Upper lobe of left lung (tissue), 6 donors: ENCODE data around the gene ZNF143. TPM values are rescaled to one million over a fixed set of nuclear protein-coding genes. Genes with fewer than 3 reads are reported as not detected.

Source experiments
- ATAC-seq, 2 donors: fragments of 200-7000 bp; cut with Tn5 transposase; one replicate each; pipeline ENCODE4 v1.9.1; 2022; ENCODE audit warnings: mild to moderate bottlenecking in 2 of 2, moderate library complexity in 2 of 2; ENCODE audit not compliant: low FRiP score in 2 of 2
- DNase-seq, 2 donors: peaks; one replicate each; pipeline ENCODE4 v3.0.0-alpha.2; 2019 to 2020
- H3K27ac ChIP-seq, 4 donors: fragments of 200-600 bp; sonication (generic); one replicate each; pipeline ENCODE4 v1.5.1; 2016 to 2019
- H3K27me3 ChIP-seq, 4 donors: fragments of 200-600 bp; sonication (generic); one replicate each; pipeline ENCODE4 v1.5.1; 2017 to 2019
- H3K36me3 ChIP-seq, 4 donors: fragments of 200-600 bp; sonication (generic); one replicate each; pipeline ENCODE4 v1.5.1; 2016 to 2019
- H3K4me1 ChIP-seq, 4 donors: fragments of 200-600 bp; sonication (generic); one replicate each; pipeline ENCODE4 v1.5.1; 2018 to 2019
- H3K4me3 ChIP-seq, 4 donors: fragments of 200-600 bp; sonication (generic); one replicate each; pipeline ENCODE4 v1.5.1; 2017 to 2019; ENCODE audit warnings: mild to moderate bottlenecking in 2 of 4, moderate library complexity in 1 of 4
- H3K9me3 ChIP-seq, 4 donors: fragments of 200-600 bp; sonication (generic); one replicate each; pipeline ENCODE4 v1.5.1; 2018 to 2019
- EP300 ChIP-seq, 4 donors: sonication (generic); formaldehyde crosslinking; IDR thresholded peaks; one replicate each; pipeline ENCODE4 v1.5.1; 2017; ENCODE audit warnings: antibody characterized with exemption in 4 of 4, control low read depth in 2 of 4
- POLR2A ChIP-seq, 4 donors: fragments of 450-650 bp; IDR thresholded peaks; one replicate each; pipeline ENCODE4 v1.5.1; 2016 to 2017; ENCODE audit warnings: antibody characterized with exemption in 4 of 4, mild to moderate bottlenecking in 2 of 4
- POLR2AphosphoS5 ChIP-seq, 2 donors: sonication (generic); formaldehyde crosslinking; IDR thresholded peaks; one replicate each; pipeline ENCODE4 v1.5.1; 2017; ENCODE audit warnings: antibody characterized with exemption in 2 of 2
- WGBS, 2 donors: methylation state at CpG; one replicate each; pipeline ENCODE4 v1.1.5; 2017 to 2018; 5-methylcytosine and 5-hydroxymethylcytosine counted together
- total RNA-seq, 6 donors: library from RNA; depleted of rRNA in 4 of 6; stranded (reverse); fragments of >200 nt in 4 of 6; gene quantifications; one replicate each; pipeline versions ENCODE4 v1.1.0 to v1.2.1, GENCODE V29; 2016 to 2021
- TF ChIP-seq, protein P1 (sequence below), 6 experiments: fragments of 450-650 bp in 4 of 6; fragments of 200-600 bp in 2 of 6; sonication (generic) in 2 of 6; IDR thresholded peaks; one replicate each; pipeline ENCODE4 v1.5.1; 2016 to 2019; ENCODE audit warnings: antibody characterized with exemption in 6 of 6
- donor health status: DM: no; HTN: no; CAD: no; lungs with moderate emphysema.
- donor health status: DM: no; HTN: yes; CAD: no; lungs with severe emphysema.

ZNF143 gene
- total RNA-seq, 6 donors from 2014 or later = 17.5 to 45.1 (median 23.9) TPM

DNA sequence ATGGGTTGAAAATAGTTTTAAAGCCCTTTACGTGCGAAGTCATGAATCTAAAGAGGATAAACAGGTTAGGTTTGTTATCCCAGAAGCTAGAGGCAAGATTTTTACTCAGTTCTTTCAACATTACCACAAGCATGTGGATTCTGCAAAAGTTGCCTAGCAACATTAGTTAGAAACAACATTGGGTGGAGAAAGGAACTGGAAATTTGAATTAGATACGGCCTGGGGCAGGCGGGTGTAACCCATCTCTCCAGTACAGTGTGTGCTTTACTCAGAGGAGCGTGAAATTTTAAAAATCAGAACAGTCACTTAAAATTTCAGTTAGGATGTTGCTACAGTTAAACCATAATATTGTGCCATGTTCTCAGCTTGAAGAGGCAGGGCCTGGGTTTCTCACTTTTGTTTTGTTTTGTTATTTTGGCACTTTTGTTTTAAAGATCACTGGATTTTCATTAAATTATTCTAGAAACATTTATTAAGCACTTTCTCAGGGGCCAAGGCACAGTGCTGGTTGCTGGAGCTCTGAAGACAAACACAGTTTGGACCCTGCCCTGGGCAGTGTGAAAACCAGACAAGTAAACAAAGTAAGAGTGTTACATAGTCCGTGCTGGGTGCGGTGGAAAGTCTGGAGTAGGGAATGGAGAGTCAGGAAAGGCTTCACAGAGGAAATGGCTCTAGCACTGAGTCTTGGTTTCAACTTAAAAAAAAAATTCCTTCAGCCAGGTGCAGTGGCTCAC is 108.2 kb downstream of the ZNF143 start:
- peak; percentile 63 to 87 for ATAC-seq
- peak overlapping the region in 1 of 4 donors; percentile 15 for H3K4me3 ChIP-seq
- TF ChIP-seq, protein P1, sequence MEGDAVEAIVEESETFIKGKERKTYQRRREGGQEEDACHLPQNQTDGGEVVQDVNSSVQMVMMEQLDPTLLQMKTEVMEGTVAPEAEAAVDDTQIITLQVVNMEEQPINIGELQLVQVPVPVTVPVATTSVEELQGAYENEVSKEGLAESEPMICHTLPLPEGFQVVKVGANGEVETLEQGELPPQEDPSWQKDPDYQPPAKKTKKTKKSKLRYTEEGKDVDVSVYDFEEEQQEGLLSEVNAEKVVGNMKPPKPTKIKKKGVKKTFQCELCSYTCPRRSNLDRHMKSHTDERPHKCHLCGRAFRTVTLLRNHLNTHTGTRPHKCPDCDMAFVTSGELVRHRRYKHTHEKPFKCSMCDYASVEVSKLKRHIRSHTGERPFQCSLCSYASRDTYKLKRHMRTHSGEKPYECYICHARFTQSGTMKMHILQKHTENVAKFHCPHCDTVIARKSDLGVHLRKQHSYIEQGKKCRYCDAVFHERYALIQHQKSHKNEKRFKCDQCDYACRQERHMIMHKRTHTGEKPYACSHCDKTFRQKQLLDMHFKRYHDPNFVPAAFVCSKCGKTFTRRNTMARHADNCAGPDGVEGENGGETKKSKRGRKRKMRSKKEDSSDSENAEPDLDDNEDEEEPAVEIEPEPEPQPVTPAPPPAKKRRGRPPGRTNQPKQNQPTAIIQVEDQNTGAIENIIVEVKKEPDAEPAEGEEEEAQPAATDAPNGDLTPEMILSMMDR (IDR thresholded peaks at IDR 0.05) = no peak
- TF ChIP-seq POLR2A (IDR thresholded peaks at IDR 0.05) = peak in 2 of 4 donors; percentile 18 to 23
- TF ChIP-seq POLR2AphosphoS5 (IDR thresholded peaks at IDR 0.05) = peak; percentile 45 to 56
- peak in 3 of 4 donors; percentile 10 to 52 (median 19) for TF ChIP-seq EP300 (IDR thresholded peaks at IDR 0.05)
- peak overlapping the region; percentile 77 to 87 (median 85) for H3K27ac ChIP-seq
- no peaks in the 10 kb centered on the region for H3K9me3 ChIP-seq
- H3K27me3 ChIP-seq = no peaks in the 10 kb centered on the region
- 23 to 26% methylated on average over 7 of the region's 7 CpGs for WGBS, 2 donors
- no peaks in the 10 kb centered on the region for H3K36me3 ChIP-seq
- peak in 1 of 2 donors; percentile 71 for DNase-seq
- peaks cover 16 to 41% (median 33%) of the 10 kb centered on the region in 4 donors for H3K4me1 ChIP-seq

DNA sequence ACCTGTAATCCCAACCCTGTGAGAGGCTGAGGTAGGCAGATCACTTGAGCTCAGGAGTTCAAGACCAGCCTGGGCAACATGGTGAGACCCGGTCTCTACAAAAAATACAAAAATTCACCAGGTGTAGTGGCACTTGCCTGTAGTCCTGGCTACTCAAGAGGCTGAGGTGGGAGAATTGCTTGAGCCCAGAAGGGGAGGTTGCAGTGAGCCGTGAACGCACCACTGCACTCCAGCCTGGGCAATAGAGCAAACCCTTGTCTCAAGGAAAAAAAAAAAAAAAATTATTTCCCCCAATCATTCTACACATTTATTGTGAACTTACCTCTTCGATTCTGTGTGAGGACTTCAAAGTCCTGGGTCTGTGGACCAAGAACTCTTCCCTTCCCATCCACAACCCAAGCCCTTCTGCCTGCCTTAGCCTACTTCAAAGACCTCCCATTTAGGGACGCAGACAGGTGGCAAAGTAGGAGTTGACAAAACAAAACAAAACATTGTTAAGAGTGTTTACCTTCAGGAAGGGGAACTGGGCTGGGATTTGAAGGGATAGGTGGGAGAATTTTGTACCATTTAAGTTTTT is 108.9 kb downstream of the ZNF143 start:
- ATAC-seq (no peak), DNase-seq (no peak)
- TF ChIP-seq POLR2AphosphoS5 (IDR thresholded peaks at IDR 0.05) (no peak), EP300 (IDR thresholded peaks at IDR 0.05) (no peak), POLR2A (IDR thresholded peaks at IDR 0.05) (no peak)
- TF ChIP-seq, protein P1 (IDR thresholded peaks at IDR 0.05) = no peak
- H3K27me3 ChIP-seq = no peaks in the 10 kb centered on the region
- H3K4me3 ChIP-seq = no peak overlapping the region
- WGBS, 2 donors = 68 to 80% methylated on average over 5 of the region's 5 CpGs
- peak overlapping the region; percentile 77 to 87 (median 85) for H3K27ac ChIP-seq
- no peaks in the 10 kb centered on the region for H3K36me3 ChIP-seq
- H3K9me3 ChIP-seq = no peaks in the 10 kb centered on the region
- H3K4me1 ChIP-seq = peaks cover 16 to 42% (median 33%) of the 10 kb centered on the region in 4 donors

DNA sequence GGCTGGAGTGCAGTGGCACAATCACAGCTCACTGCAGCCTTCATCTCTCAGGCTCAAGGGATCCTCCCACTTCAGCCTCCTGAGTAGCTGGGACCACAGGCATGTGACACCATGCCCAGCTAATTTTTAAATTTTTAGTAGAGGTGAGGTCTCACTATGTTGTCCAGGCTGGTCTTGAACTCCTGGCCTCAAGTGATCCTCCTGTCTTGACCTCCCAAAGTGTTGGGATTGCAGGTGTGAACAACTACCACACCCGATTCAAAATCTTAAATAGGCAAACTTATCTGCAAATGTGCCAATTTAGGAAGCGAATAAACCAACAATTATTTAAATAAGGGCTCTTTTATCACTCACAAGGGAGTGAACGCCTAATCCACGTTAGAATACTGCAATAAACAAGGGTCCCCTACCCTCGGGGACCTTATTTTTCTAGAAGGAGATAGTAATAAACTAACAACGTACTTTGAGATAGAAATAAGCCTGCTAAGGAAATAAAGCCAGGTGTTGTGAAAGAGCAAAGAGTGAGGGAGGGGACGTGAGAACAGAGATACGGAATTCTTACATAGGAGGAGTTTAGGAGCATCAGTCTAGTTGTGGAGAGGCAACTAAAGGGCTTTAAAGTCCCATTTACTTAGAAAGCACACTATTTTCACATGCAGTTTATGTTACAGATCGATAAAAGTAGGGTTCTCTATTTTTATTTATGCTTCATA is 109.7 kb downstream of the ZNF143 start:
- WGBS, 2 donors = 73 to 80% methylated on average over 9 of the region's 9 CpGs
- no peaks in the 10 kb centered on the region for H3K27me3 ChIP-seq
- TF ChIP-seq POLR2A (IDR thresholded peaks at IDR 0.05) (no peak), POLR2AphosphoS5 (IDR thresholded peaks at IDR 0.05) (no peak), EP300 (IDR thresholded peaks at IDR 0.05) (no peak)
- TF ChIP-seq, protein P1 (IDR thresholded peaks at IDR 0.05) = no peak
- no peak for ATAC-seq
- H3K27ac ChIP-seq = peak overlapping the region in 3 of 4 donors; percentile 77 to 87 (median 87)
- H3K4me1 ChIP-seq = peaks cover 20 to 50% (median 36%) of the 10 kb centered on the region in 4 donors
- H3K9me3 ChIP-seq = no peaks in the 10 kb centered on the region
- no peak for DNase-seq
- H3K36me3 ChIP-seq = no peaks in the 10 kb centered on the region
- H3K4me3 ChIP-seq = no peak overlapping the region

DNA sequence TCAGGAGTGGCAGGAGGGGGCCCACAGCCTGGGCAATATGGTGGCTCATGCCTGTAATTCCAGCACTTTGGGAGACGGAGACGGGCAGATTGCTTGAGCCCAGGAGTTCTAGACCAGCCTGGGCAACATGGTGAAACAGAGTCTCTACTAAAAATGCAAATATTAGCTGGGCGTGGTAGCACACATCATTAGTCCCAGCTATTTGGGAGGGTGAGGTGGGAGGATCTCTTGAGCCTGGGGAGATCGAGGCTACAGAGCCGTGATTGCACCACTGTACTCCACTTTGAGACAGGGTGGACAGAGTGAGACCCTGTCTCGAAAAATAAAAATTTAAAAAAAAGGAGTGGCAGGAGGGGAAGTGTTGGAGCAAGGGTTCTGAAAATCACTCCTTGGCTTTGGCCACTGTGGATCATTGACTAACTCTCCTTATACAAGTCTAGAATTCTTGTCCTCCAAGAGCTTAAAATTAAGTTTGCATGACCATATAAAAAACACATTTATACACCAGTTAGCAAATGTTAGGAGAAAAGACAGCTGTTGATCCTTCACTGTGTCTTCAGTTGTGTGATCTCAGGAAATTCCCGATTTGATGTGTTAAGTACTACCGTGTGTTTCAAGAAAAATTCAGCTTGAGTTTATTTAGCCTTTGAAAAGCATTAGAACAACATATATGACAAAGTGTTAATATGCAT is 110.4 kb downstream of the ZNF143 start:
- 81 to 87% methylated on average over 8 of the region's 8 CpGs for WGBS, 2 donors
- peak overlapping the region in 1 of 4 donors; percentile 94 for H3K27ac ChIP-seq

More for the DNA sequence above, 110.4 kb downstream of the ZNF143 start:
- Histone ChIP-seq H3K27me3 (no peaks in the 10 kb centered on the region), H3K9me3 (no peaks in the 10 kb centered on the region), H3K4me1 (peaks cover 21 to 51% (median 34%) of the 10 kb centered on the region in 4 donors), H3K4me3 (no peak overlapping the region), H3K36me3 (no peaks in the 10 kb centered on the region)
- TF ChIP-seq EP300 (IDR thresholded peaks at IDR 0.05) = no peak
- no peak for TF ChIP-seq POLR2A (IDR thresholded peaks at IDR 0.05)
- no peak for TF ChIP-seq POLR2AphosphoS5 (IDR thresholded peaks at IDR 0.05)
- TF ChIP-seq, protein P1 (IDR thresholded peaks at IDR 0.05) = no peak
- ATAC-seq (no peak), DNase-seq (no peak)
